HG03060 (cell line): Measurements from ENCODE around the gene APH1B.
"Not testable (repeated sequence)": the region's sequence is repeated elsewhere in the genome, so short reads cannot be mapped to it uniquely, and the experiment has no call there.

Experiments
- ATAC-seq: cut with Tn5 transposase; IDR thresholded peaks from one replicate; pipeline ENCODE4 v1.9.1; 2021; ENCODE audit warnings: low read depth, moderate number of reproducible peaks; ENCODE audit not compliant: unreplicated experiment

Gene APH1B

GRCh38 chr15:63294359-63294758, 17.0 kb downstream of the APH1B start:
- no peak for ATAC-seq

GRCh38 chr15:63295341-63295740, 17.9 kb downstream of the APH1B start:
- ATAC-seq: no peak

- ATAC-seq: no peak
Observed at GRCh38 chr15:63296195-63296594, 18.8 kb downstream of the APH1B start.

- no peak for ATAC-seq
Observed at GRCh38 chr15:63299943-63300575, 22.7 kb downstream of the APH1B start.

GRCh38 chr15:63301088-63301487, 23.7 kb downstream of the APH1B start:
- no peak for ATAC-seq

GRCh38 chr15:63305260-63305659, 27.9 kb downstream of the APH1B start:
- ATAC-seq: no peak

GRCh38 chr15:63306492-63307073, 29.2 kb downstream of the APH1B start:
- ATAC-seq: no peak

GRCh38 chr15:63308491-63308890, 31.1 kb downstream of the APH1B start:
- ATAC-seq: no peak

GRCh38 chr15:63308947-63309346, 31.5 kb downstream of the APH1B start:
- no peak for ATAC-seq

GRCh38 chr15:63310646-63311045, 33.2 kb downstream of the APH1B start:
- ATAC-seq: no peak

- ATAC-seq: no peak
Observed at GRCh38 chr15:63312286-63312685, 34.9 kb downstream of the APH1B start.

GRCh38 chr15:63313825-63314224, 36.4 kb downstream of the APH1B start:
- ATAC-seq: no peak

GRCh38 chr15:63314409-63314808, 37.0 kb downstream of the APH1B start:
- ATAC-seq: no peak

- ATAC-seq: no peak
Observed at GRCh38 chr15:63318344-63318743, 40.9 kb downstream of the APH1B start.

- no peak for ATAC-seq
Observed at GRCh38 chr15:63319065-63319464, 41.7 kb downstream of the APH1B start.

- not testable (repeated sequence) for ATAC-seq
Observed at GRCh38 chr15:63320446-63320845, 43.0 kb downstream of the APH1B start.

- not testable (repeated sequence) for ATAC-seq
Observed at GRCh38 chr15:63320981-63321380, 43.6 kb downstream of the APH1B start.

- ATAC-seq: no peak
Observed at GRCh38 chr15:63321462-63321861, 44.1 kb downstream of the APH1B start.

- no peak for ATAC-seq
Observed at GRCh38 chr15:63322541-63322940, 45.1 kb downstream of the APH1B start.

GRCh38 chr15:63323798-63324563, 46.6 kb downstream of the APH1B start:
- no peak for ATAC-seq

GRCh38 chr15:63324770-63325169, 47.4 kb downstream of the APH1B start:
- ATAC-seq: no peak
